ENCODE data around the gene TMED3. TPM values are rescaled to one million over a fixed set of nuclear protein-coding genes. Genes with fewer than 3 reads are reported as not detected.

The TMED3 gene
- total RNA-seq, 1 experiment from 2014 or later = 51.6 TPM

GRCh38 chr15:79311901-79312553, 1.1 kb downstream of the TMED3 start:
- DNase-seq (ENCODE audit: low spot score) = no peak
- intact Hi-C loops (cut with micrococcal nuclease; ENCODE audit: unreplicated experiment) = no loop called here
- Histone ChIP-seq H3K4me1 (ENCODE audit: insufficient read depth, low read length, poor library complexity, severe bottlenecking) (peaks cover 5% of the 10 kb centered on the region), H3K4me3 (ENCODE audit: low read depth, low read length, poor library complexity, severe bottlenecking) (peak overlapping the region; percentile 97), H3K9me3 (ENCODE audit: low read depth, low read length, poor library complexity, severe bottlenecking) (no peaks in the 10 kb centered on the region), H3K36me3 (ENCODE audit: insufficient read depth, low read length, poor library complexity, severe bottlenecking) (peaks cover 21% of the 10 kb centered on the region), H3K27me3 (replicated peaks; ENCODE audit: insufficient read depth, low read depth, low read length, poor library complexity) (peaks cover 21% of the 10 kb centered on the region), H3K27ac (ENCODE audit: low read depth, low read length, poor library complexity, severe bottlenecking) (peak overlapping the region; percentile 78)
- POLR2A ChIA-PET (ENCODE audit: low non-redundant PET) = no interaction called here
- BruUV-seq (replicated peaks) = TSS peak; percentile 48
- CTCF ChIA-PET = interaction anchor here (0.6 kb wide), 1 partner anchor 553 kb away, joined by 4 read pairs; no protein-coding TSS in a partner anchor
- TF ChIP-seq EZH2 (IDR thresholded peaks at IDR 0.05; ENCODE audit: borderline replicate concordance, low read depth, low read length, poor library complexity, severe bottlenecking) (no peak), CTCF (conservative IDR thresholded peaks at IDR 0.05; ENCODE audit: low read depth, low read length) (no peak)

GRCh38 chr15:79314186-79314585, 3.3 kb downstream of the TMED3 start:
- Histone ChIP-seq H3K27me3 (replicated peaks; ENCODE audit: insufficient read depth, low read depth, low read length, poor library complexity) (no peaks in the 10 kb centered on the region), H3K36me3 (ENCODE audit: insufficient read depth, low read length, poor library complexity, severe bottlenecking) (peaks cover 32% of the 10 kb centered on the region), H3K4me3 (ENCODE audit: low read depth, low read length, poor library complexity, severe bottlenecking) (no peak overlapping the region), H3K4me1 (ENCODE audit: insufficient read depth, low read length, poor library complexity, severe bottlenecking) (peaks cover 5% of the 10 kb centered on the region), H3K27ac (ENCODE audit: low read depth, low read length, poor library complexity, severe bottlenecking) (no peak overlapping the region), H3K9me3 (ENCODE audit: low read depth, low read length, poor library complexity, severe bottlenecking) (no peaks in the 10 kb centered on the region)
- no peak for DNase-seq (ENCODE audit: low spot score)
- ChIA-PET POLR2A (ENCODE audit: low non-redundant PET) (no interaction called here), CTCF (no interaction called here)
- no peak for TF ChIP-seq CTCF (conservative IDR thresholded peaks at IDR 0.05; ENCODE audit: low read depth, low read length)
- no peak for TF ChIP-seq EZH2 (IDR thresholded peaks at IDR 0.05; ENCODE audit: borderline replicate concordance, low read depth, low read length, poor library complexity, severe bottlenecking)
- intact Hi-C loops (cut with micrococcal nuclease; ENCODE audit: unreplicated experiment) = no loop called here
- BruUV-seq (replicated peaks) = no TSS peak

GRCh38 chr15:79314811-79315210, 3.9 kb downstream of the TMED3 start:
- H3K27ac ChIP-seq (ENCODE audit: low read depth, low read length, poor library complexity, severe bottlenecking) = no peak overlapping the region
- no peak for DNase-seq (ENCODE audit: low spot score)
- no TSS peak for BruUV-seq (replicated peaks)
- peaks cover 5% of the 10 kb centered on the region for H3K4me1 ChIP-seq (ENCODE audit: insufficient read depth, low read length, poor library complexity, severe bottlenecking)
- POLR2A ChIA-PET (ENCODE audit: low non-redundant PET) = no interaction called here
- TF ChIP-seq EZH2 (IDR thresholded peaks at IDR 0.05; ENCODE audit: borderline replicate concordance, low read depth, low read length, poor library complexity, severe bottlenecking) = no peak
- no peak for TF ChIP-seq CTCF (conservative IDR thresholded peaks at IDR 0.05; ENCODE audit: low read depth, low read length)
- no peak overlapping the region for H3K4me3 ChIP-seq (ENCODE audit: low read depth, low read length, poor library complexity, severe bottlenecking)
- peaks cover 34% of the 10 kb centered on the region for H3K36me3 ChIP-seq (ENCODE audit: insufficient read depth, low read length, poor library complexity, severe bottlenecking)
- CTCF ChIA-PET = no interaction called here
- no peaks in the 10 kb centered on the region for H3K9me3 ChIP-seq (ENCODE audit: low read depth, low read length, poor library complexity, severe bottlenecking)
- intact Hi-C loops (cut with micrococcal nuclease; ENCODE audit: unreplicated experiment) = no loop called here
- no peaks in the 10 kb centered on the region for H3K27me3 ChIP-seq (replicated peaks; ENCODE audit: insufficient read depth, low read depth, low read length, poor library complexity)
